Measurements from ENCODE around the gene C10orf95.

DNA sequence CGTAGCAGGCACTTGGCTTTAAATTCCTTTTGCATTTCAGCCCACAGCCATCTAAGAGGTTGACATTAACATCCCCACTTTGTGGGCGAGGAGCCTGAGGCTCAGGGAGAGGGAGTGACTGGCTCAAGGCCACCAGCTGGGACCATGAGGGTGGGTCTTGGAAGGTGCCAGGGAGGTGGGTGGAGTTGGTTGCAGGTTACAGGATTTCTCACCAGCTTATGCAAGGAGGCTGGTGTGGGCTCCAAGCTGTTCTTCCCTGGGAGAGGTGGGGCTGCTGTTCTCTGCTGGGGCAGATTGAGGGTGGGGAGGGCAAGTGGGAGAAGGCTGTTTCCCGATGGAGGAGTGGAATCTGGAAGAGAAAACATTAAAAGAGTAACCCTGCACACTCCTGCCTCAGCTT, 14.1 kb upstream of the C10orf95 start:
- TF ChIP-seq, protein P1, sequence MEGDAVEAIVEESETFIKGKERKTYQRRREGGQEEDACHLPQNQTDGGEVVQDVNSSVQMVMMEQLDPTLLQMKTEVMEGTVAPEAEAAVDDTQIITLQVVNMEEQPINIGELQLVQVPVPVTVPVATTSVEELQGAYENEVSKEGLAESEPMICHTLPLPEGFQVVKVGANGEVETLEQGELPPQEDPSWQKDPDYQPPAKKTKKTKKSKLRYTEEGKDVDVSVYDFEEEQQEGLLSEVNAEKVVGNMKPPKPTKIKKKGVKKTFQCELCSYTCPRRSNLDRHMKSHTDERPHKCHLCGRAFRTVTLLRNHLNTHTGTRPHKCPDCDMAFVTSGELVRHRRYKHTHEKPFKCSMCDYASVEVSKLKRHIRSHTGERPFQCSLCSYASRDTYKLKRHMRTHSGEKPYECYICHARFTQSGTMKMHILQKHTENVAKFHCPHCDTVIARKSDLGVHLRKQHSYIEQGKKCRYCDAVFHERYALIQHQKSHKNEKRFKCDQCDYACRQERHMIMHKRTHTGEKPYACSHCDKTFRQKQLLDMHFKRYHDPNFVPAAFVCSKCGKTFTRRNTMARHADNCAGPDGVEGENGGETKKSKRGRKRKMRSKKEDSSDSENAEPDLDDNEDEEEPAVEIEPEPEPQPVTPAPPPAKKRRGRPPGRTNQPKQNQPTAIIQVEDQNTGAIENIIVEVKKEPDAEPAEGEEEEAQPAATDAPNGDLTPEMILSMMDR (IDR thresholded peaks at IDR 0.05) = no peak
- no peak for TF ChIP-seq EZH2 (IDR thresholded peaks at IDR 0.05; ENCODE audit: borderline replicate concordance, insufficient read depth, low read depth, low read length, poor library complexity, severe bottlenecking)

Measured in B cell (primary cell).